ENCODE measurements around the gene TUBGCP6. TPM values are rescaled to one million over a fixed set of nuclear protein-coding genes. Genes with fewer than 3 reads are reported as not detected.

The TUBGCP6 gene
- total RNA-seq, 1 experiment from 2014 or later: 38.6 TPM

DNA sequence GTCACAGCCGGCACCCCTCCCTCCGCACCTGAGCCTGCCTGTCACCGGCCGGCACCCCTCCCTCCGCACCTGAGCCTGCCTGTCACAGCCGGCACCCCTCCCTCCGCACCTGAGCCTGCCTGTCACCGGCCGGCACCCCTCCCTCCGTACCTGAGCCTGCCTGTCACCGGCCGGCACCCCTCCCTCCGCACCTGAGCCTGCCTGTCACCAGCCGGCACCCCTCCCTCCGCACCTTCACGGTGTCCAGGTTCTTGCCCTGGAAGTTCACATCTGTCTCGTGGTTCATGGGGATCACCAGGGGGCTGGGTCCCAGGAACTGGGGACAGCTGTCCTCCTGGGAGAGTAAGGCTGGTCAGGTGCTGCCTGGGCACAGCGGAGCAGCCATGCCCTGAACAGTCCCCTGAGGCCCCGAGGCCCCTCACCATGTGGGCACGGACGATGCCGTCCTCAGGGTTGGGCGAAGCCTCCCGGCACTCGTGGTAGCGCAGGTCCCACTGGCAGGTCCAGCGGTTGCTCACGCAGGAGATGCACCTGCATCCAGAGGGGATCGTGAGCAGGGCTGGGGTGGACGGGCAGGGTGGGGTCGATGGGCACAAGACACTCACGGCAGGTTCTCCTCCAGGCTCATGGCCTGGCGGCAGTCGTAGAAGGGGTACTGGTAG lies 40.9 kb upstream of the TUBGCP6 start:
- H3K27me3 ChIP-seq (ENCODE audit: insufficient read depth, low read length): no peaks in the 10 kb centered on the region

More for the DNA sequence above, 40.9 kb upstream of the TUBGCP6 start:
- Histone ChIP-seq H3K9me3 (ENCODE audit: control insufficient read depth in 1 of 2, insufficient read depth in 1 of 2, low read depth in 1 of 2, low read length in 2 of 2) (no peaks in the 10 kb centered on the region), H3K9me2 (ENCODE audit: insufficient read depth) (no peaks in the 10 kb centered on the region), H2AFZ (ENCODE audit: low read depth, low read length, poor library complexity, severe bottlenecking) (no peak overlapping the region), H3K79me2 (ENCODE audit: insufficient read depth, low read length) (peaks cover 54% of the 10 kb centered on the region), H3K4me2 (ENCODE audit: low read length) (no peak overlapping the region), H3K9ac (ENCODE audit: low read length) (no peak overlapping the region), H3K4me3 (replicated peaks in 1 of 2; ENCODE audit: low read depth in 1 of 2, low read length in 2 of 2) (no peak overlapping the region), H3K4me1 (ENCODE audit: control insufficient read depth in 1 of 2, insufficient read depth in 2 of 2, low read length in 2 of 2) (peaks cover 20 to 28% of the 10 kb centered on the region in 2 experiments), H3K27ac (ENCODE audit: low read depth, low read length) (no peak overlapping the region; the same call in 1 of the 2 replicates), H3K36me3 (ENCODE audit: control insufficient read depth in 1 of 2, insufficient read depth in 2 of 2, low read length in 2 of 2) (peaks cover 29 to 61% of the 10 kb centered on the region in 2 experiments), H4K20me1 (ENCODE audit: insufficient read depth) (no peaks in the 10 kb centered on the region)
- DNase-seq (ENCODE audit: low read depth, low spot score): no peak
- TF ChIP-seq REST (IDR thresholded peaks at IDR 0.05; ENCODE audit: low read depth): no peak
- TF ChIP-seq POLR2A (IDR thresholded peaks at IDR 0.05; ENCODE audit: borderline replicate concordance, extremely low read depth, insufficient read depth, insufficient read length): no peak
- no peak for TF ChIP-seq CTCF (IDR thresholded peaks at IDR 0.05 in 2 of 3, conservative IDR thresholded peaks at IDR 0.05 in 1 of 3; ENCODE audit: borderline replicate concordance in 1 of 3, insufficient read depth in 1 of 3, low read depth in 2 of 3, low read length in 2 of 3)
- TF ChIP-seq CEBPB (IDR thresholded peaks at IDR 0.05; ENCODE audit: low read depth): no peak
- TF ChIP-seq, protein P1, sequence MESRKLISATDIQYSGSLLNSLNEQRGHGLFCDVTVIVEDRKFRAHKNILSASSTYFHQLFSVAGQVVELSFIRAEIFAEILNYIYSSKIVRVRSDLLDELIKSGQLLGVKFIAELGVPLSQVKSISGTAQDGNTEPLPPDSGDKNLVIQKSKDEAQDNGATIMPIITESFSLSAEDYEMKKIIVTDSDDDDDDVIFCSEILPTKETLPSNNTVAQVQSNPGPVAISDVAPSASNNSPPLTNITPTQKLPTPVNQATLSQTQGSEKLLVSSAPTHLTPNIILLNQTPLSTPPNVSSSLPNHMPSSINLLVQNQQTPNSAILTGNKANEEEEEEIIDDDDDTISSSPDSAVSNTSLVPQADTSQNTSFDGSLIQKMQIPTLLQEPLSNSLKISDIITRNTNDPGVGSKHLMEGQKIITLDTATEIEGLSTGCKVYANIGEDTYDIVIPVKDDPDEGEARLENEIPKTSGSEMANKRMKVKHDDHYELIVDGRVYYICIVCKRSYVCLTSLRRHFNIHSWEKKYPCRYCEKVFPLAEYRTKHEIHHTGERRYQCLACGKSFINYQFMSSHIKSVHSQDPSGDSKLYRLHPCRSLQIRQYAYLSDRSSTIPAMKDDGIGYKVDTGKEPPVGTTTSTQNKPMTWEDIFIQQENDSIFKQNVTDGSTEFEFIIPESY (IDR thresholded peaks at IDR 0.05; ENCODE audit: extremely low read depth, insufficient replicate concordance, low read length): no peak
- no peak for TF ChIP-seq YY1 (IDR thresholded peaks at IDR 0.05; ENCODE audit: extremely low read depth, insufficient replicate concordance, low read depth, low read length)
- TF ChIP-seq EZH2phosphoT487 (IDR thresholded peaks at IDR 0.05; ENCODE audit: borderline replicate concordance): no peak
- no peak for TF ChIP-seq ZNF274 (IDR thresholded peaks at IDR 0.05; ENCODE audit: low read depth, low read length)
- TF ChIP-seq SP1 (IDR thresholded peaks at IDR 0.05; ENCODE audit: low read depth): no peak
- TF ChIP-seq SIN3A (IDR thresholded peaks at IDR 0.05; ENCODE audit: low read depth): no peak
- TF ChIP-seq FOSL1 (IDR thresholded peaks at IDR 0.05; ENCODE audit: low read depth): no peak
- TF ChIP-seq EGR1 (IDR thresholded peaks at IDR 0.05; ENCODE audit: low read depth): no peak
- RAD21 ChIA-PET (ENCODE audit: low non-redundant PET in 1 of 2, low total read pairs in 2 of 2, uncharacterized antibody in 2 of 2, unreplicated experiment in 2 of 2): no interaction called here
- BruUV-seq (replicated peaks): no TSS peak
- POLR2A ChIA-PET: no interaction called here
- intact Hi-C loops (cut with micrococcal nuclease): no loop called here
- ATAC-seq: no peak
- CTCF ChIA-PET: no interaction called here

Measured in HCT116 (cell line).